Liver (tissue), 3 donors: ENCODE results near the gene BCKDHA.

Experiments used
- FOXA1 ChIP-seq: IDR thresholded peaks from 2 replicates; pipeline ENCODE4 v1.6.1; 2016; ENCODE audit warnings: antibody characterized with exemption
- RAD21 ChIP-seq, 2 donors: IDR thresholded peaks; 2 replicates each; pipeline ENCODE4 v1.6.1; 2016; ENCODE audit warnings: antibody characterized with exemption in 2 of 2, mild to moderate bottlenecking in 2 of 2
- RXRA ChIP-seq, 2 donors: IDR thresholded peaks; 2 replicates each; pipeline ENCODE4 v1.6.1; 2017 to 2018; ENCODE audit warnings: antibody characterized with exemption in 2 of 2, mild to moderate bottlenecking in 1 of 2
- SP1 ChIP-seq: IDR thresholded peaks from 2 replicates; pipeline ENCODE4 v1.6.1; 2018; ENCODE audit warnings: antibody characterized with exemption, mild to moderate bottlenecking
- YY1 ChIP-seq: IDR thresholded peaks from 2 replicates; pipeline ENCODE4 v1.6.1; 2016; ENCODE audit warnings: antibody characterized with exemption, mild to moderate bottlenecking
- TF ChIP-seq, protein P1 (sequence below): fragments of 150-350 bp; IDR thresholded peaks from 2 replicates; pipeline ENCODE4 v1.5.1; 2017; ENCODE audit warnings: improper control_type of control experiment, low read depth, low read length; ENCODE audit not compliant: missing input control
- TF ChIP-seq, protein P2 (sequence below): IDR thresholded peaks from 2 replicates; pipeline ENCODE4 v1.6.1; 2016; ENCODE audit warnings: antibody characterized with exemption
- TF ChIP-seq, protein P3 (sequence below): IDR thresholded peaks from 2 replicates; pipeline ENCODE4 v1.6.1; 2016; ENCODE audit warnings: antibody characterized with exemption, mild to moderate bottlenecking
- TF ChIP-seq, protein P4 (sequence below): IDR thresholded peaks from 2 replicates; pipeline ENCODE4 v1.6.1; 2016; ENCODE audit warnings: antibody characterized with exemption
- donor health status: healthy.
- donor health status: healthy.

DNA sequence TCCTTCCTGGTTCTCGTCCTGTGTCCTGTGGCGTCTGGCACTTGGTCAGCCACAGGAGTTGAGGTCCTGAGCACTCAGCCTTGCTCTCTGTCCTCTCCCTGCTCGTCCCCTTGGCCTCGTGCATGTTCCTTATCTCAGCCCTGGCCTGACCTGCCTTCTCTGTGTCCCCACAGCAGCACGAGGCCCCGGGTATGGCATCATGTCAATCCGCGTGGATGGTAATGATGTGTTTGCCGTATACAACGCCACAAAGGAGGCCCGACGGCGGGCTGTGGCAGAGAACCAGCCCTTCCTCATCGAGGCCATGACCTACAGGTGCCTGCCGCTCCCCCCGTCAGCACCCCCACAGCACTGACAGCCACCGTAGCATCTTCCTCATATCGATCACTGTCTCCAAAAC is 24.8 kb downstream of the BCKDHA start:
- TF ChIP-seq, protein P1, sequence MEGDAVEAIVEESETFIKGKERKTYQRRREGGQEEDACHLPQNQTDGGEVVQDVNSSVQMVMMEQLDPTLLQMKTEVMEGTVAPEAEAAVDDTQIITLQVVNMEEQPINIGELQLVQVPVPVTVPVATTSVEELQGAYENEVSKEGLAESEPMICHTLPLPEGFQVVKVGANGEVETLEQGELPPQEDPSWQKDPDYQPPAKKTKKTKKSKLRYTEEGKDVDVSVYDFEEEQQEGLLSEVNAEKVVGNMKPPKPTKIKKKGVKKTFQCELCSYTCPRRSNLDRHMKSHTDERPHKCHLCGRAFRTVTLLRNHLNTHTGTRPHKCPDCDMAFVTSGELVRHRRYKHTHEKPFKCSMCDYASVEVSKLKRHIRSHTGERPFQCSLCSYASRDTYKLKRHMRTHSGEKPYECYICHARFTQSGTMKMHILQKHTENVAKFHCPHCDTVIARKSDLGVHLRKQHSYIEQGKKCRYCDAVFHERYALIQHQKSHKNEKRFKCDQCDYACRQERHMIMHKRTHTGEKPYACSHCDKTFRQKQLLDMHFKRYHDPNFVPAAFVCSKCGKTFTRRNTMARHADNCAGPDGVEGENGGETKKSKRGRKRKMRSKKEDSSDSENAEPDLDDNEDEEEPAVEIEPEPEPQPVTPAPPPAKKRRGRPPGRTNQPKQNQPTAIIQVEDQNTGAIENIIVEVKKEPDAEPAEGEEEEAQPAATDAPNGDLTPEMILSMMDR: no peak
- TF ChIP-seq RAD21 (IDR thresholded peaks at IDR 0.05) (no peak), FOXA1 (no peak), YY1 (no peak), SP1 (no peak), RXRA (IDR thresholded peaks at IDR 0.05) (no peak)
- TF ChIP-seq, protein P2, sequence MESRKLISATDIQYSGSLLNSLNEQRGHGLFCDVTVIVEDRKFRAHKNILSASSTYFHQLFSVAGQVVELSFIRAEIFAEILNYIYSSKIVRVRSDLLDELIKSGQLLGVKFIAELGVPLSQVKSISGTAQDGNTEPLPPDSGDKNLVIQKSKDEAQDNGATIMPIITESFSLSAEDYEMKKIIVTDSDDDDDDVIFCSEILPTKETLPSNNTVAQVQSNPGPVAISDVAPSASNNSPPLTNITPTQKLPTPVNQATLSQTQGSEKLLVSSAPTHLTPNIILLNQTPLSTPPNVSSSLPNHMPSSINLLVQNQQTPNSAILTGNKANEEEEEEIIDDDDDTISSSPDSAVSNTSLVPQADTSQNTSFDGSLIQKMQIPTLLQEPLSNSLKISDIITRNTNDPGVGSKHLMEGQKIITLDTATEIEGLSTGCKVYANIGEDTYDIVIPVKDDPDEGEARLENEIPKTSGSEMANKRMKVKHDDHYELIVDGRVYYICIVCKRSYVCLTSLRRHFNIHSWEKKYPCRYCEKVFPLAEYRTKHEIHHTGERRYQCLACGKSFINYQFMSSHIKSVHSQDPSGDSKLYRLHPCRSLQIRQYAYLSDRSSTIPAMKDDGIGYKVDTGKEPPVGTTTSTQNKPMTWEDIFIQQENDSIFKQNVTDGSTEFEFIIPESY: no peak
- TF ChIP-seq, protein P3, sequence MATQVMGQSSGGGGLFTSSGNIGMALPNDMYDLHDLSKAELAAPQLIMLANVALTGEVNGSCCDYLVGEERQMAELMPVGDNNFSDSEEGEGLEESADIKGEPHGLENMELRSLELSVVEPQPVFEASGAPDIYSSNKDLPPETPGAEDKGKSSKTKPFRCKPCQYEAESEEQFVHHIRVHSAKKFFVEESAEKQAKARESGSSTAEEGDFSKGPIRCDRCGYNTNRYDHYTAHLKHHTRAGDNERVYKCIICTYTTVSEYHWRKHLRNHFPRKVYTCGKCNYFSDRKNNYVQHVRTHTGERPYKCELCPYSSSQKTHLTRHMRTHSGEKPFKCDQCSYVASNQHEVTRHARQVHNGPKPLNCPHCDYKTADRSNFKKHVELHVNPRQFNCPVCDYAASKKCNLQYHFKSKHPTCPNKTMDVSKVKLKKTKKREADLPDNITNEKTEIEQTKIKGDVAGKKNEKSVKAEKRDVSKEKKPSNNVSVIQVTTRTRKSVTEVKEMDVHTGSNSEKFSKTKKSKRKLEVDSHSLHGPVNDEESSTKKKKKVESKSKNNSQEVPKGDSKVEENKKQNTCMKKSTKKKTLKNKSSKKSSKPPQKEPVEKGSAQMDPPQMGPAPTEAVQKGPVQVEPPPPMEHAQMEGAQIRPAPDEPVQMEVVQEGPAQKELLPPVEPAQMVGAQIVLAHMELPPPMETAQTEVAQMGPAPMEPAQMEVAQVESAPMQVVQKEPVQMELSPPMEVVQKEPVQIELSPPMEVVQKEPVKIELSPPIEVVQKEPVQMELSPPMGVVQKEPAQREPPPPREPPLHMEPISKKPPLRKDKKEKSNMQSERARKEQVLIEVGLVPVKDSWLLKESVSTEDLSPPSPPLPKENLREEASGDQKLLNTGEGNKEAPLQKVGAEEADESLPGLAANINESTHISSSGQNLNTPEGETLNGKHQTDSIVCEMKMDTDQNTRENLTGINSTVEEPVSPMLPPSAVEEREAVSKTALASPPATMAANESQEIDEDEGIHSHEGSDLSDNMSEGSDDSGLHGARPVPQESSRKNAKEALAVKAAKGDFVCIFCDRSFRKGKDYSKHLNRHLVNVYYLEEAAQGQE: no peak
- TF ChIP-seq, protein P4, sequence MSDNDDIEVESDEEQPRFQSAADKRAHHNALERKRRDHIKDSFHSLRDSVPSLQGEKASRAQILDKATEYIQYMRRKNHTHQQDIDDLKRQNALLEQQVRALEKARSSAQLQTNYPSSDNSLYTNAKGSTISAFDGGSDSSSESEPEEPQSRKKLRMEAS: no peak
